BLaER1 treated with 17β-estradiol and CSF1 and Interleukin-3, amounts not matched to agents 10 nM and 100 nM (cell line): ENCODE measurements around the gene RPL28.

Experiments used
- H3K27ac ChIP-seq, 11 experiments: shearing (Covaris generic); formaldehyde crosslinking; 2 replicates each; pipeline ENCODE4 v1.8.1; 2022
- H3K27me3 ChIP-seq, 11 experiments: shearing (Covaris generic); formaldehyde crosslinking; 2 replicates each; pipeline ENCODE4 v1.8.1; 2022
- H3K36me3 ChIP-seq, 11 experiments: shearing (Covaris generic); formaldehyde crosslinking; 2 replicates each; pipeline ENCODE4 v1.8.1; 2022
- H3K4me1 ChIP-seq, 10 experiments: shearing (Covaris generic); formaldehyde crosslinking; 2 replicates each; pipeline ENCODE4 v1.8.1; 2022
- H3K4me2 ChIP-seq, 11 experiments: shearing (Covaris generic); formaldehyde crosslinking; 2 replicates each; pipeline ENCODE4 v1.8.1; 2022
- H3K4me3 ChIP-seq, 10 experiments: shearing (Covaris generic); formaldehyde crosslinking; 2 replicates each; pipeline ENCODE4 v1.8.1; 2022
- H3K9ac ChIP-seq, 11 experiments: shearing (Covaris generic); formaldehyde crosslinking; 2 replicates each; pipeline ENCODE4 v1.8.1; 2022
- H3K9me3 ChIP-seq, 11 experiments: shearing (Covaris generic); formaldehyde crosslinking; replicated peaks in 1 of 11; 2 replicates each; pipeline ENCODE4 v1.8.1; 2022
- H4K20me1 ChIP-seq, 11 experiments: shearing (Covaris generic); formaldehyde crosslinking; 2 replicates each; pipeline ENCODE4 v1.8.1; 2022
- Cebpa-rat ChIP-seq, 11 experiments: shearing (Covaris generic); IDR thresholded peaks; 2 replicates each; pipeline ENCODE4 v1.8.1; 2022

RPL28 gene

DNA sequence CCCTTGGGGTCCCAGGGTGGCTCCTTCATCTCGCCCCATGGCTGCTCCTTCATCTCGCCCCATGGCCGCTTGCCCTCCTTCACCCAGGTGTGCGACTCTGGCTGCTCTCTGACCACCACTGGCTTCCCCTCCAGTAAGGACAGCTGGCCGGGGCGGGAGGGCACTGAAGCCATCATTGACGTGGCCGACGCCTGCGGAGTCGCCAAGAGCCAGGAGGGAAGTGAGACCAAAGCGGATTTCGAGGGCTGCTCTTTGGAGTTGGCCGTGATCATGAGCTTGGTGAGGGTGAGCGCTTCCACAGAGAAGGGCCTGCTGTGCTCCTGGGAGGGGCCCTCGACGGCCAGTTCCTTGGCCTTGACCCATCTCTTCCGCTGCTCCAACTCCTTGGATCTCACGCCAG, 27.2 kb upstream of the RPL28 start:
- Histone ChIP-seq H3K9me3 (no peaks in the 10 kb centered on the region; a peak in 1 of 22 replicates), H3K27me3 (peaks cover 38 to 51% (median 44%) of the 10 kb centered on the region in 11 experiments), H3K4me1 (peaks cover 3 to 11% (median 4%) of the 10 kb centered on the region in 10 experiments), H3K4me2 (no peak overlapping the region), H3K36me3 (no peaks in the 10 kb centered on the region), H3K9ac (no peak overlapping the region), H3K4me3 (no peak overlapping the region), H4K20me1 (peaks cover 0 to under 1% (median 0%) of the 10 kb centered on the region in 11 experiments; a peak in 2 of 22 replicates), H3K27ac (no peak overlapping the region)
- no peak for TF ChIP-seq Cebpa-rat (IDR thresholded peaks at IDR 0.05)

DNA sequence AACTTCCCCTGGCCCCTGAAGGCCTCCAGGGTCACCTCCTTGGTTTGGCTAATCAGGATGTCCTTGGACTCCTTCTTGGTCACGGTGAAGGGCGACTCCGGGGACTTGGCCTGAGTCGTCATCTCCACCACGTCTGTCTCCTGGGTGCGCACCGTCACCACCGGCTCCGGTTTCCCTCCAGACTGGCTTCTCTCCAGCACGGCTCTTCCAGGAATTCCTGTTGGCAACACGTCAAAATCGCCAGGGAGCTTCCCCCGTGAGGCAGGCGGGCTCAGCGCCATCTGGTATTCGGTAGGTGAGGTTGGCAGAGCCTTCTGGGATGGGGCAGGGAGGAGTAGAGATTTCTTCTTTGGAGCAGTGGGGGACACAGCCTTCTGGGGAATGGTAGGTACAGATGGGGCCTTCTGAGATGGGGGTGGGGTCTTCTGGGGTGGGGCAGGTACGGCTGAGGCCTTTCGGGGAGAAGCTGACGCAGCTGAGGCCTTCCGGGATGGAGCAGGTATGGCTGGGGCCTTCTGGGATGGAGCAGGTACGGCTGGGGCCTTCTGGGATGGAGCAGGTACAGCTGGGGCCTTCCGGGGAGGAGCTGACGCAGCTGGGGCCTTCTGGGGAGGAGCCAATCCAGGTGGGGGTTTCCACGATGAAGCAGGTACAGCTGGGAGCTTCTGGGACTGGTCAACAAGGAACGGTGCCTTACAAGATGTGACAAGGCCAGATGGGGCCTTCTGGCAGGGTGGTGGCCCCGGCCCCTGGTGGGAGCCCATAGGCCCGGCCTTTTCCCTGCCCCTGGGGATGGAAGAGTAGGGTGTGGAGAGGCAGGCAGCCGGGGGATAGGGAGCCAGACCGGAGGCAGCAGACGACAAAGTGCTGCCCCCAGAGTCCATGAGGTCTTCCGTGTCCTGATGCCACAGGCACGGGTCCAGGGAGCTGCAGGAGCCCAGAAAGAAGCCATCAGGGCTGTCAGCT, 26.5 kb upstream of the RPL28 start:
- Histone ChIP-seq H3K9ac (no peak overlapping the region), H3K4me2 (no peak overlapping the region), H3K27me3 (peaks cover 31 to 44% (median 37%) of the 10 kb centered on the region in 11 experiments), H3K9me3 (no peaks in the 10 kb centered on the region; a peak in 1 of 22 replicates), H4K20me1 (no peaks in the 10 kb centered on the region; a peak in 1 of 22 replicates), H3K4me3 (no peak overlapping the region), H3K27ac (no peak overlapping the region), H3K4me1 (peaks cover 0 to 11% (median 0%) of the 10 kb centered on the region in 10 experiments; a peak in 6 of 20 replicates), H3K36me3 (no peaks in the 10 kb centered on the region)
- TF ChIP-seq Cebpa-rat (IDR thresholded peaks at IDR 0.05): no peak

DNA sequence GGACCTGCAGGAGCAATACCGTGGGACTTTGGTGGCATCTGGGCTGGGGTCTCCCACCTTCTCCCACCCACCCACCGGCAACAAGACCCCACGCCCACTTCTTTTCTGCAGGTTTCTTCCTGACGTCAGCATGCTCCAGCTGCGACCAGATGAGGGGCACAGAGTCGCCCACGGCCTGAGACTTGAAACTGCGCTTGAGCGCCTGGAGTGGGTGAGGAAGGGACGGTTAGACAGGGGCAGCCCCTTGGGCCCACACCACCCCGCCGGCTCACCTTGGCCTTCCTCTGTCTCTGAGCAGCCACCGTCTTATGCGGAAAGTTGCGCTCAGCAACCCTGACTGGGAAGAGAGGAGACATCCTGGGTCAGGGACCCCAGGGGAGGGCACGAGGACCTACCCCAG, 24.8 kb upstream of the RPL28 start:
- Histone ChIP-seq H3K4me1 (peaks cover 0 to 11% (median 0%) of the 10 kb centered on the region in 10 experiments; a peak in 1 of 20 replicates), H3K4me3 (no peak overlapping the region), H3K27me3 (peaks cover 16 to 27% (median 20%) of the 10 kb centered on the region in 11 experiments), H3K9ac (no peak overlapping the region), H3K36me3 (no peaks in the 10 kb centered on the region), H3K4me2 (no peak overlapping the region), H3K27ac (no peak overlapping the region), H3K9me3 (no peaks in the 10 kb centered on the region; a peak in 1 of 22 replicates), H4K20me1 (no peaks in the 10 kb centered on the region)
- no peak for TF ChIP-seq Cebpa-rat (IDR thresholded peaks at IDR 0.05)

DNA sequence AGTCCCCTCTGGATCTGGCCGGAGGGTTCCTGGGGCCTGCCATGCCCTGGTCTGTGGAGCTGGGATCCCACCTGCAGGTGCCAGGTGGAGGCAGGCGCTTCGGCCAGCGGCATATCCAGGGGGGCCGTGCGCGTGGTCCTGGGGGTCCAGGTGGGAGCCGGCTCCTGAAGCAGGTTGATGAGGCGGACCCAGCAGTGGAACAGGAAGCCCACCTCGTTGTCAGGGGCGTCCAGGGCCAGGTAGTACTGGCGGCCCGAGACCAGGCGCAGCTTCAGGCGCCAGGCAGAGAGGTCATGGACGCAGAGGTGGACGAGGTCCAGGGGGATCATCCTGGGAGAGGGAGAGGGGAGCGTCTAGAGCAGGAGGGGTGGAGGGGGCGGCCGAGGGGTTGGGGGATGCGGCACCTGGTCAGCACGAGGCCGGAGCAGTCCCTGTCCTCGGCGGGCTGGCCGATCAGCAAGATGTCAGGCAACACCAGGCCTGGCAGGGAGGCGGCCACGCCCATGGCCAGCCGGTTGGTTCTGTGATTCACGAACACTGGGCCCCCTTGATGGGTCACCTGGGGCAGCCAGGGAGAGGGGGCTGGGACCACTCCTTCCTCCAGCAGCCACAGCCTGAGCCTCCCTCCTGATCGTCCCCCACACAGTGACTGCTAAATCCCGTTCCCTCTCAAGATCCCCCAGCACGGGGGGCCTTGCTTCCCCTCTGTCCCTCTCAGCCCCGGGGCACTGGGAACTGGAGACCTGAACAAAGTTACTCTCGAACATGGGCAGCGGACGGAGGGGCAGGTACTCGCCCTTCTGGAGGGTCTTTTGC, 23.4 kb upstream of the RPL28 start:
- Histone ChIP-seq H3K4me1 (peaks cover 0 to 8% (median 0%) of the 10 kb centered on the region in 10 experiments; a peak in 1 of 20 replicates), H3K27me3 (peaks cover under 1 to 21% (median 12%) of the 10 kb centered on the region in 11 experiments; a peak in 20 of 22 replicates), H3K36me3 (no peaks in the 10 kb centered on the region), H3K9ac (no peak overlapping the region), H3K4me2 (no peak overlapping the region), H3K27ac (no peak overlapping the region), H4K20me1 (no peaks in the 10 kb centered on the region), H3K9me3 (no peaks in the 10 kb centered on the region), H3K4me3 (no peak overlapping the region)
- no peak for TF ChIP-seq Cebpa-rat (IDR thresholded peaks at IDR 0.05)

DNA sequence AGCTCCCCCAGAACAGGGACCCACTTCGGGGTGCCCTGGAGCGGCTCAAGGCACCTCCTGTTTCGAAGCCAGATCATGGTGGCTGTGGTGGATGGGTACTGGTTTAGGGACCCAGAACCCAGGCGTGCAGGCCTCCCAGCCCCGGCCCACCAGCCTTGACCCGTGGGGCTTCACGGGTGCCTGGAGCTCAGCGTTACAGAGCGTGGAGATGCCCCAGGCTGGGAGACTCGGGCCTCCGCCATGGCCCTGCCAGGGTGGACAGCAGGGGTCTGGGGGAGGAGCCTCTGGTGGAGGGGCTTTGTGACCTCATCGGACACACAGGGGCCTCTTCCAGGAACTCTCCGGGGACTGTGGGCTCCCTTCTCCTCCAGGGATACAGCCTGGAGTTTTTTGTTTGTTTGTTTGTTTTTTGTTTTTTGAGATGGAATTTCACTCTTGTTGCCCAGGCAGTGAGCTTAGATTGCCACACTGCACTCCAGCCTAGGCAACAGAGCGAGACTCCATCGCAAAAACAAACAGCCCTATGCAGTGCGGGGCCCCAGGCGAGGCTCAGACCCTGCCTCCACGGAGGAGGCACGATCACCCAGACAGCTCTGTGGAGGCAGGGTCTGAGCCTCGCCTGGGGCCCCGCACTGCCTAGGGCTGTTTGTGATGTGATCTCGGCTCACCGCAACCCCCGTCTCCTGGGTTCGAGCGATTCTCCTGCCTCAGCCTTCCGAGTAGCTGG, 22.6 kb upstream of the RPL28 start, which contains the start of gene GARIN5B:
GARIN5B (minus strand) TSS at position 271 of the 727 bp plus-strand sequence; CDS start at position 77, 194 bp downstream.
- TF ChIP-seq Cebpa-rat (IDR thresholded peaks at IDR 0.05): no peak
- Histone ChIP-seq H3K27me3 (peaks cover 6 to 25% (median 18%) of the 10 kb centered on the region in 11 experiments), H4K20me1 (no peaks in the 10 kb centered on the region; a peak in 1 of 22 replicates), H3K9ac (no peak within 1 kb of the TSS), H3K4me1 (peaks cover 0 to 8% (median 0%) of the 10 kb centered on the region in 10 experiments; a peak in 1 of 20 replicates), H3K4me3 (no peak within 1 kb of the TSS), H3K4me2 (no peak within 1 kb of the TSS), H3K36me3 (no peaks in the 10 kb centered on the region), H3K27ac (no peak within 1 kb of the TSS), H3K9me3 (no peaks in the 10 kb centered on the region)

DNA sequence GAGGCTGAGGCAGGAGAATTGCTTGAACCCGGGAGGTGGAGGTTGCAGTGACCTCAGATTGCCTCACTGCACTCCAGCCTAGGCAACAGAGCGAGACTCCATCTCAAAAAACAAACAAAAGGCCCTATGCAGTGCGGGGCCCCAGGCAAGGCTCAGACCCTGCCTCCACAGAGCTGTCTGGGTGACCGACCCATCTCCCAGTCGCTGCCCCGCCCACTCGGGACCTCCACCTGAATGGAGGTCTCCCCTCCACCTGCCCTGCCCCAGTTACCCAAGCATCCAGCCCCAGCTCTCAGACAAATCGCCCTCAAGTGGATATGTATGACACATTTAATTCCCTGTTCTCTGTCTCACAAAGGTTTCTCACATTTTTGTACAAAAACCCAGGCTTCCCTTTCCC, 20.5 kb upstream of the RPL28 start:
- no peak for TF ChIP-seq Cebpa-rat (IDR thresholded peaks at IDR 0.05)
- no peak overlapping the region for H3K4me2 ChIP-seq
- H3K4me3 ChIP-seq: no peak overlapping the region
- H4K20me1 ChIP-seq: peaks cover 0 to 14% (median 3%) of the 10 kb centered on the region in 11 experiments; a peak in 8 of 22 replicates
- H3K27ac ChIP-seq: no peak overlapping the region
- no peak overlapping the region for H3K9ac ChIP-seq
- peaks cover 6 to 21% (median 12%) of the 10 kb centered on the region in 10 experiments; a peak in 15 of 20 replicates for H3K4me1 ChIP-seq
- H3K27me3 ChIP-seq: peaks cover 26 to 41% (median 36%) of the 10 kb centered on the region in 11 experiments
- no peaks in the 10 kb centered on the region for H3K9me3 ChIP-seq
- no peaks in the 10 kb centered on the region for H3K36me3 ChIP-seq

DNA sequence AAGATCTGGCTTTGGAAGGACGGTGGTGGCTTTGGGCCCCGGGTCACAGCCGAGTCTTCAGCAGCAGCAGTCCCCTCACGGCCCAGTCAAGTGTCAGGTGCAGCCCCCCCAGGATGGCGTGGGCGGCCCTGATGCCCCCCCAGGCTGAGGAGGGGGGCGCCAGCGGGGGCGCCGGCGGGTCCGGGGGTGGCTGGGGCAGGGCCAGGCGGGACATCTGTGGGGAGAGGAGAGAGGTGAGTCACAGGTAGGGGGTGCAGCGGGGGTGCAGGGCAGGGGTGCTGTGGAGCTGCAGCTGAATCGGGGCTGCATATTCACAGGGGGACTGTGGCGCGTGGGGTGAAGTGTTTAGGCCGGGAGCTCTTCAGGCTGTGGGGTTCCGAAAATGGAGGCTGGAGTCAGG, 19.8 kb upstream of the RPL28 start:
- Histone ChIP-seq H3K27ac (no peak overlapping the region), H3K9ac (no peak overlapping the region), H4K20me1 (peaks cover 0 to 19% (median 7%) of the 10 kb centered on the region in 11 experiments; a peak in 9 of 22 replicates), H3K4me3 (no peak overlapping the region), H3K4me2 (no peak overlapping the region), H3K9me3 (no peaks in the 10 kb centered on the region), H3K36me3 (no peaks in the 10 kb centered on the region), H3K4me1 (peaks cover 6 to 21% (median 12%) of the 10 kb centered on the region in 10 experiments; a peak in 15 of 20 replicates), H3K27me3 (peaks cover 33 to 48% (median 43%) of the 10 kb centered on the region in 11 experiments)
- no peak for TF ChIP-seq Cebpa-rat (IDR thresholded peaks at IDR 0.05)

DNA sequence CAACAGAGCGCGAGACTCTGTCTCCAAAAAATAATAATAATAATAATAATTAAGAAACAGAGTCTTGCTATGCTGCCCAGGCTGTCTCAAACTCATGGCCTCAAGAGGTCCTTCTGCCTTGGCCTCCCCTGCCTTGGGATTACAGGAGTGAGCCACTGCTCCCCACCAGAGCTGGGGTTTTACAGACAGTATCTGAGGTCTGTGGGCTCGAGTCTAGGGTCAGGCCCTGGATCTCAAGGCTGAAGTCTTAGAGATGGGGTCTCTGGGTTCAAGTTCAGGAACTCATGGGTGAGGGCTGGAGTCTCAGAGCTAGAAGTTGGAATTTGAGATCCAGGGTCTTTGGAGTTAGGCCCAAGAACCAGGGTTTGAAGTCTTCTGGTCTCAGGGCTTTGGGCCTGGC, 18.9 kb upstream of the RPL28 start:
- no peak overlapping the region for H3K27ac ChIP-seq
- H3K4me1 ChIP-seq: peaks cover 6 to 21% (median 12%) of the 10 kb centered on the region in 10 experiments; a peak in 15 of 20 replicates
- H4K20me1 ChIP-seq: peaks cover 0 to 20% (median 7%) of the 10 kb centered on the region in 11 experiments; a peak in 9 of 22 replicates
- no peaks in the 10 kb centered on the region for H3K36me3 ChIP-seq
- H3K4me3 ChIP-seq: no peak overlapping the region
- no peaks in the 10 kb centered on the region for H3K9me3 ChIP-seq
- no peak overlapping the region for H3K9ac ChIP-seq
- peaks cover 41 to 56% (median 52%) of the 10 kb centered on the region in 11 experiments for H3K27me3 ChIP-seq
- no peak for TF ChIP-seq Cebpa-rat (IDR thresholded peaks at IDR 0.05)
- H3K4me2 ChIP-seq: no peak overlapping the region
